Measurements from ENCODE around the gene GGT6. TPM values are rescaled to one million over a fixed set of nuclear protein-coding genes. Genes with fewer than 3 reads are reported as not detected.

GGT6 gene
- polyA plus RNA-seq, 1 experiment: not detected

- Histone ChIP-seq H3K36me3 (ENCODE audit: control insufficient read depth, insufficient read depth, low read length) (no peaks in the 10 kb centered on the region), H3K27me3 (ENCODE audit: control insufficient read depth, insufficient read depth, low read length) (peaks cover 11% of the 10 kb centered on the region), H3K4me3 (ENCODE audit: low read depth, low read length) (no peak overlapping the region)
- ChIA-PET CTCF (no interaction called here), POLR2A (no interaction called here)
- TF ChIP-seq, protein P1, sequence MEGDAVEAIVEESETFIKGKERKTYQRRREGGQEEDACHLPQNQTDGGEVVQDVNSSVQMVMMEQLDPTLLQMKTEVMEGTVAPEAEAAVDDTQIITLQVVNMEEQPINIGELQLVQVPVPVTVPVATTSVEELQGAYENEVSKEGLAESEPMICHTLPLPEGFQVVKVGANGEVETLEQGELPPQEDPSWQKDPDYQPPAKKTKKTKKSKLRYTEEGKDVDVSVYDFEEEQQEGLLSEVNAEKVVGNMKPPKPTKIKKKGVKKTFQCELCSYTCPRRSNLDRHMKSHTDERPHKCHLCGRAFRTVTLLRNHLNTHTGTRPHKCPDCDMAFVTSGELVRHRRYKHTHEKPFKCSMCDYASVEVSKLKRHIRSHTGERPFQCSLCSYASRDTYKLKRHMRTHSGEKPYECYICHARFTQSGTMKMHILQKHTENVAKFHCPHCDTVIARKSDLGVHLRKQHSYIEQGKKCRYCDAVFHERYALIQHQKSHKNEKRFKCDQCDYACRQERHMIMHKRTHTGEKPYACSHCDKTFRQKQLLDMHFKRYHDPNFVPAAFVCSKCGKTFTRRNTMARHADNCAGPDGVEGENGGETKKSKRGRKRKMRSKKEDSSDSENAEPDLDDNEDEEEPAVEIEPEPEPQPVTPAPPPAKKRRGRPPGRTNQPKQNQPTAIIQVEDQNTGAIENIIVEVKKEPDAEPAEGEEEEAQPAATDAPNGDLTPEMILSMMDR (IDR thresholded peaks at IDR 0.05; ENCODE audit: insufficient read depth, low read depth, low read length): no peak
- no peak for DNase-seq (ENCODE audit: low read depth)
Measured at GRCh38 chr17:4529533-4530152, 30.7 kb downstream of the GGT6 start.

DNA sequence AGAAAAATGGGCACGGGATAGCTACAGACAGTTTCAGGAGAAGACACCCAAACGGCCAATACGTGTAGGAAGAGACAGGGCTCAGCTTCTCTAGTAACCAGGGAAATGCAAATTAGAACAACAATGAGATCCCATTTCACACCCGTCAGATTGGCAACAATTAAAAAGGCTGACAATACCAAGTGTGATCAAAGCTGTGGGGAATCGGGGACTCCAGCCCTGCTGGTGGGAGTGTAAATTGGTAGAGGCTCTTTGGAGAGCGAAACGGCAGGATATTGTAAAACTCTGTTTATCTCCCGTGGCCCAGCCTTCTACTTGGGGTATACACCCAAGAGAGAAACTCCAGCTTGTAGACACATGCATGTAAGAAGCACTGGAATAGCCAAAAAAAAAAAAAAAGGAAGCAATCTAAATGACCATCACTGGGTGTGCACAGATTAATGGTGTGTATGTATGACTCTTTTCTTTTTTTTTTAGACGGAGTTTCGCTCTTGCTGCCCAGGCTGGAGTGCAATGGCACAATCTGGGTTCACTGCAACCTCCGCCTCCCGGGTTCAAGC lies 32.7 kb downstream of the GGT6 start:
- Histone ChIP-seq H3K4me3 (ENCODE audit: low read depth, low read length) (no peak overlapping the region), H3K27me3 (ENCODE audit: control insufficient read depth, insufficient read depth, low read length) (peaks cover 11% of the 10 kb centered on the region), H3K36me3 (ENCODE audit: control insufficient read depth, insufficient read depth, low read length) (no peaks in the 10 kb centered on the region)
- ChIA-PET CTCF (interaction anchor here (1.2 kb wide), 1 partner anchor 24 kb away, joined by 3 read pairs; no protein-coding TSS in a partner anchor), POLR2A (no interaction called here)
- DNase-seq (ENCODE audit: low read depth): no peak
- TF ChIP-seq, protein P1 (IDR thresholded peaks at IDR 0.05; ENCODE audit: insufficient read depth, low read depth, low read length): no peak

- Histone ChIP-seq H3K36me3 (ENCODE audit: control insufficient read depth, insufficient read depth, low read length) (no peaks in the 10 kb centered on the region), H3K4me3 (ENCODE audit: low read depth, low read length) (no peak overlapping the region), H3K27me3 (ENCODE audit: control insufficient read depth, insufficient read depth, low read length) (peaks cover 11% of the 10 kb centered on the region)
- DNase-seq (ENCODE audit: low read depth): no peak
- ChIA-PET POLR2A (no interaction called here), CTCF (interaction anchor here (1.2 kb wide), 1 partner anchor 24 kb away, joined by 3 read pairs; no protein-coding TSS in a partner anchor)
- TF ChIP-seq, protein P1 (IDR thresholded peaks at IDR 0.05; ENCODE audit: insufficient read depth, low read depth, low read length): no peak
Measured at GRCh38 chr17:4527134-4527533, 33.2 kb downstream of the GGT6 start.

DNA sequence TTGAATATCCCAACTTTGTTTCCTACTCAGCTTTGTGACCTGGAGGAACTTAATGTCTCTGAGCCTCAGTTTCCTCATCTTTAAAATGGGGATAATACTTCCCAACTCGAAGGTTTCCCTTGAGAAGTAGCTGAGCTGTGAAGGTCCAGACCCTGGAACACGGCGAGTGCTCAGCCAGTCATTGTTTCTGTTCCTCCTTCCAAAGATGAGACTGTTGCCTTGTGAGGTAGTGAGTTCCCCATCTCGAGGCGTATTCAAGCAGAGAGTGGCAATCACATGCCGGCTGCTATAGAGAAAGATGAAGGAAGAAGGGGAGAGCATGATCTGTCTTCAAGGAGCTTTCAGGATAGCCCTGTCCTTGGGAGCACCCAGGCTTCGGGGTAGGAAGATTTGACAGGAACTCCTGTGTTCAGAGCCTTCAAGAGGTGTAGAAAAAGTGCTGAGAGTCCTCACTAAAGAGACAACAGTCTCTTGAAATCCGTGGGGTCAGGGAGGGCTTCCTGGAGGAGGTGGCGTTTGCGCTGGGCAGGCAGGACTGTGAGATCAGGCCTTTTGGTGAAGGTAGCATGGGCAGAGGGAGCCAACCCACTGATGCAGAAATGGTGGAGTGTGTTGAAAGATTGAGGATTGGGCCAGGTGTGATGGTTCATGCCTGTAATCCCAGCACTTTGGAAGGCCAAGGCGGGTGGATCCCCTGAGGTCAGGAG lies 34.5 kb downstream of the GGT6 start:
- ChIA-PET CTCF (interaction anchor here (1.2 kb wide), 1 partner anchor 25 kb away, joined by 3 read pairs; no protein-coding TSS in a partner anchor), POLR2A (no interaction called here)

GRCh38 chr17:4523946-4524345 lies 36.4 kb downstream of the GGT6 start:
- Histone ChIP-seq H3K4me3 (ENCODE audit: low read depth, low read length) (no peak overlapping the region), H3K27me3 (ENCODE audit: control insufficient read depth, insufficient read depth, low read length) (peaks cover 13% of the 10 kb centered on the region), H3K36me3 (ENCODE audit: control insufficient read depth, insufficient read depth, low read length) (no peaks in the 10 kb centered on the region)
- ChIA-PET CTCF (no interaction called here), POLR2A (no interaction called here)
- TF ChIP-seq, protein P1 (IDR thresholded peaks at IDR 0.05; ENCODE audit: insufficient read depth, low read depth, low read length): no peak
- no peak for DNase-seq (ENCODE audit: low read depth)

More for the DNA sequence above, 34.5 kb downstream of the GGT6 start:
- no peak for DNase-seq (ENCODE audit: low read depth)
- TF ChIP-seq, protein P1 (IDR thresholded peaks at IDR 0.05; ENCODE audit: insufficient read depth, low read depth, low read length): no peak
- Histone ChIP-seq H3K27me3 (ENCODE audit: control insufficient read depth, insufficient read depth, low read length) (peaks cover 10% of the 10 kb centered on the region), H3K36me3 (ENCODE audit: control insufficient read depth, insufficient read depth, low read length) (no peaks in the 10 kb centered on the region), H3K4me3 (ENCODE audit: low read depth, low read length) (no peak overlapping the region)
